Activated T-helper 1 cell treated with anti-CD3 and anti-CD28 coated beads, Interleukin-12 subunit alpha, Interleukin-12 subunit beta, Interleukin-2, Interleukin-4 antibody, amounts not matched to agents 30 ng/mL and 10 ng/mL and 1 ng/mL, durations not matched to agents 14 hours and 24 hours and 36 hours (primary cell): ENCODE results near the gene MT3. TPM values are rescaled to one million over a fixed set of nuclear protein-coding genes. Genes with fewer than 3 reads are reported as not detected.

Source experiments
- DNase-seq: peaks from one replicate; pipeline ENCODE4 v3.0.0; 2021; ENCODE audit warnings: low spot score
- H3K27ac Mint-ChIP-seq: one replicate; pipeline ENCODE4 v1.8.0; 2021; ENCODE audit warnings: mild to moderate bottlenecking, mixed read lengths
- H3K27me3 Mint-ChIP-seq: one replicate; pipeline ENCODE4 v1.8.0; 2022; ENCODE audit warnings: mild to moderate bottlenecking, moderate library complexity, mixed read lengths; ENCODE audit not compliant: insufficient read depth
- H3K36me3 Mint-ChIP-seq: one replicate; pipeline ENCODE4 v1.8.0; 2021; ENCODE audit warnings: low read depth, mixed read lengths
- H3K4me1 Mint-ChIP-seq: one replicate; pipeline ENCODE4 v1.8.0; 2021; ENCODE audit warnings: low read depth, mixed read lengths
- H3K4me3 Mint-ChIP-seq: one replicate; pipeline ENCODE4 v1.8.0; 2021; ENCODE audit warnings: mild to moderate bottlenecking, moderate library complexity, mixed read lengths
- H3K9me3 Mint-ChIP-seq: one replicate; pipeline ENCODE4 v1.8.0; 2021; ENCODE audit warnings: mixed read lengths
- intact Hi-C: fragments of 100-400 bp; cut with micrococcal nuclease; formaldehyde crosslinking; loops from one replicate; pipeline ENCODE4 v1.15.1; 2024
- total RNA-seq: library from RNA; stranded (reverse); gene quantifications from 2 replicates; pipeline ENCODE4 v1.2.3, GENCODE V29; 2022

MT3 gene
- total RNA-seq, 1 donor from 2014 or later, result 1.9 TPM

- Mint-ChIP-seq H3K4me1 (peaks cover 20% of the 10 kb centered on the region), H3K27me3 (peaks cover 34% of the 10 kb centered on the region), H3K4me3 (peak overlapping the region; percentile 79), H3K36me3 (peaks cover 3% of the 10 kb centered on the region), H3K27ac (no peak overlapping the region), H3K9me3 (no peaks in the 10 kb centered on the region)
- DNase-seq, result no peak
- intact Hi-C loops, result no loop called here
Observed at GRCh38 chr16:56588781-56589140, 567 bp upstream of the MT3 start.

DNA sequence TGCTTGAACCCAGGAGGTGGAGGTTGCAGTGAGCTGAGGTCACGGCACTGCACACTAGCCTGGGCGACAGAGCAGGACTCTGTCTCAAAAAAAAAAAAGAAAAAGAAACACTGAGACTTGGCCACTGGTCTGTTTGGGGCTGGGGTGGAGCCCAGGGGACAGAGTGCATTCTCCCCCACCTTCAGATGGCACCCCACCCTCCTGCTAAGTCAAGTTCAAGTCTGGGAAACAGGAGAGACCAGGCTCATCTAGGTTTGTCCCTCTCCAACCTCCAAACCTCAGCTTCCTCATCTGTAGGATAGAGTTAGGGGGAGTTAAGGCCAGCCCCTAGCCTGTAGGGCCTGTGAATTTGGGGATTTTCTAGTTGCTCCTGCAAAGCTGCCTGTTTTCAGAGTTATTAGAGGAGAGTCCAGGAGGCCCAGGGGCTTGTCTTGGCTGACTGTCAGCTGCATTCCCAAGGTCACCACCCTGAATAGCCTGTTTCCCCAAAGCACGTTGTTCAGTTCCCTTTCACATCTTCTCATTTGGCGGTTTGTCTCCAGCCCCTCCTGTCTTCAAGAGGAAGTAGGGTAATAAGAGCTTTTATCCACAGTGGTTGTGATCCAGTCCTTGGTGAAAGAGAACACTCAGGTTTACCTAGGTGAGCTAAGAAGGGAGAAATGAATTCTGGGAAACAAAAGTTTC lies 2.2 kb downstream of the MT3 start:
- intact Hi-C loops, result no loop called here
- DNase-seq, result no peak
- H3K4me1 Mint-ChIP-seq, result peaks cover 20% of the 10 kb centered on the region
- H3K4me3 Mint-ChIP-seq, result no peak overlapping the region
- H3K9me3 Mint-ChIP-seq, result no peaks in the 10 kb centered on the region
- H3K27ac Mint-ChIP-seq, result no peak overlapping the region
- H3K36me3 Mint-ChIP-seq, result peaks cover 3% of the 10 kb centered on the region
- H3K27me3 Mint-ChIP-seq, result peaks cover 39% of the 10 kb centered on the region

- H3K9me3 Mint-ChIP-seq, result no peaks in the 10 kb centered on the region
- H3K4me1 Mint-ChIP-seq, result peaks cover 18% of the 10 kb centered on the region
- no peak overlapping the region for H3K27ac Mint-ChIP-seq
- DNase-seq, result no peak
- H3K36me3 Mint-ChIP-seq, result peaks cover 2% of the 10 kb centered on the region
- H3K27me3 Mint-ChIP-seq, result peaks cover 42% of the 10 kb centered on the region
- H3K4me3 Mint-ChIP-seq, result no peak overlapping the region
- intact Hi-C loops, result no loop called here
Observed at GRCh38 chr16:56593573-56594291, 4.4 kb downstream of the MT3 start.

DNA sequence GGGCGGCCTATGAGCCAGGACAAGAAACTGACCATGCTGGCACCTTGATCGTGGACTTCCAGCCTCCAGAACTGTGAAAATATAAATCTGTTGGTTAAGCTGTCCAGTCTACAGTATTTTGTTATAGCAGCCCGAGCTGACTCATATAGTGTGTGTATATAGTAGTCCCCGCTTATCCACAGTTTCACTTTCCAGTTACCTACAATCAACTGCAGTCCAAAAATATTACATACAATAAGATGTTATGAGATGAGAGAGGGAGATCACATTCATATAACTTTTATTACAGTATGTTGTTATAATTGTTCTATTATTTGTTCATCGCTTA lies 4.9 kb downstream of the MT3 start:
- intact Hi-C loops, result no loop called here
- H3K4me3 Mint-ChIP-seq, result no peak overlapping the region
- DNase-seq, result no peak
- H3K4me1 Mint-ChIP-seq, result peaks cover 15% of the 10 kb centered on the region
- H3K9me3 Mint-ChIP-seq, result no peaks in the 10 kb centered on the region
- peaks cover 40% of the 10 kb centered on the region for H3K27me3 Mint-ChIP-seq
- no peaks in the 10 kb centered on the region for H3K36me3 Mint-ChIP-seq
- peak overlapping the region; percentile 23 for H3K27ac Mint-ChIP-seq

GRCh38 chr16:56600398-56600999 lies 11.2 kb downstream of the MT3 start:
- Mint-ChIP-seq H3K4me3 (no peak overlapping the region), H3K27me3 (peaks cover 26% of the 10 kb centered on the region), H3K27ac (no peak overlapping the region), H3K4me1 (peaks cover 4% of the 10 kb centered on the region), H3K9me3 (no peaks in the 10 kb centered on the region), H3K36me3 (no peaks in the 10 kb centered on the region)
- no peak for DNase-seq
- intact Hi-C loops, result loop anchor here (1.0 kb wide), 1 partner anchor 23 kb away; no protein-coding TSS in a partner anchor

GRCh38 chr16:56601325-56601724 lies 12.0 kb downstream of the MT3 start:
- no peak for DNase-seq
- intact Hi-C loops, result no loop called here
- Mint-ChIP-seq H3K36me3 (no peaks in the 10 kb centered on the region), H3K4me1 (peaks cover 5% of the 10 kb centered on the region), H3K27me3 (peaks cover 20% of the 10 kb centered on the region), H3K9me3 (no peaks in the 10 kb centered on the region), H3K4me3 (no peak overlapping the region), H3K27ac (no peak overlapping the region)

- DNase-seq, result no peak
- intact Hi-C loops, result loop anchor here (1.0 kb wide), 1 partner anchor 99 kb away; no protein-coding TSS in a partner anchor
- H3K36me3 Mint-ChIP-seq, result no peaks in the 10 kb centered on the region
- H3K9me3 Mint-ChIP-seq, result no peaks in the 10 kb centered on the region
- H3K4me3 Mint-ChIP-seq, result no peak overlapping the region
- peaks cover 24% of the 10 kb centered on the region for H3K4me1 Mint-ChIP-seq
- H3K27ac Mint-ChIP-seq, result no peak overlapping the region
- peaks cover 5% of the 10 kb centered on the region for H3K27me3 Mint-ChIP-seq
Observed at GRCh38 chr16:56603589-56603988, 14.3 kb downstream of the MT3 start.

GRCh38 chr16:56604966-56605365 lies 15.6 kb downstream of the MT3 start:
- peaks cover 5% of the 10 kb centered on the region for H3K27me3 Mint-ChIP-seq
- no peak overlapping the region for H3K4me3 Mint-ChIP-seq
- H3K4me1 Mint-ChIP-seq, result peaks cover 31% of the 10 kb centered on the region
- intact Hi-C loops, result loop anchor here (5.0 kb wide), 1 partner anchor 327 kb away; the partner anchor contains the start of gene HERPUD1
- H3K36me3 Mint-ChIP-seq, result peaks cover 3% of the 10 kb centered on the region
- H3K9me3 Mint-ChIP-seq, result no peaks in the 10 kb centered on the region
- no peak overlapping the region for H3K27ac Mint-ChIP-seq
- DNase-seq, result no peak

DNA sequence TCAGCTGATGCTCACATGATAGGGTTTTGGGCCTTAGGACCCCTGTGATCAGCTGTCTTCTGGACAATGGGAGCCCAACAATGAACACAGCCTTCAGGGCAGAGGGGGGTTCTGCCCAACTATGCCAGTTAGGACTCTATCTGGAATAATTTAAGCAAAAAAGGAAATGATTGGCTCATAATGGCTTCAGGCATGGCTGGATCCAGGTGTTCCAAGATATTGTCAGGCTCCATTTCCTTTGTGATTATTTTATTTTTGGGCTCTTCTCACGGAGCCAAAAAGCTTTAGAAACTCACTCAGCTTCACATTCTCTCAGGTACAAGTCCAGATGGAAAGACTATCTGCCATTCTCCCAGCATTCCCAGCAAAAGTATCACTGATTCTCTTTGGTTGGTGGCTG lies 16.1 kb downstream of the MT3 start:
- intact Hi-C loops, result loop anchor here (5.0 kb wide), 1 partner anchor 327 kb away; the partner anchor contains the start of gene HERPUD1

DNA sequence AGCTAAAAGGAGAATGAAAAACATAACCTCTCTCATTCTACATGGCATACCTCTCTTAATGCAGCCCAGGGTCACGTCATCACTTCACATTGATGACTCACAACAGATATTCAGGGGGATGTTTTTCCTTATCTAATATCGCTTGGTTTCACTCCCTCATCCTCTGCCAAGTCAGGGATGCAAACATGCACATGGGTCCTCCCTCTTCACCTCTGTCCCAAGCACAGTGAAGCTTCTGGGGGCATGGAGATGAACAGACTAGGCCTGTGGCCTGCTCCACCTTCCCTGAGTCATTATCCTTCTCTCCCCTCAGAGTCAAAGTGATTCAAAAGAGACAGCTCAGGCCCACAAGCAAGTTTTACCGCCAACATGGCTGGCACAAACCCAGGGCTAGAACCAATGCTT lies 16.7 kb downstream of the MT3 start:
- H3K4me3 Mint-ChIP-seq, result no peak overlapping the region
- intact Hi-C loops, result loop anchor here (5.0 kb wide), 1 partner anchor 326 kb away; the partner anchor contains the start of gene HERPUD1
- H3K27ac Mint-ChIP-seq, result peak overlapping the region; percentile 88
- H3K4me1 Mint-ChIP-seq, result peaks cover 42% of the 10 kb centered on the region
- no peaks in the 10 kb centered on the region for H3K9me3 Mint-ChIP-seq
- peaks cover under 1% of the 10 kb centered on the region for H3K27me3 Mint-ChIP-seq
- DNase-seq, result no peak
- peaks cover 3% of the 10 kb centered on the region for H3K36me3 Mint-ChIP-seq

More for the DNA sequence above, 16.1 kb downstream of the MT3 start:
- no peak overlapping the region for H3K27ac Mint-ChIP-seq
- H3K36me3 Mint-ChIP-seq, result peaks cover 3% of the 10 kb centered on the region
- no peak for DNase-seq
- H3K4me3 Mint-ChIP-seq, result no peak overlapping the region
- no peaks in the 10 kb centered on the region for H3K9me3 Mint-ChIP-seq
- peaks cover 36% of the 10 kb centered on the region for H3K4me1 Mint-ChIP-seq
- H3K27me3 Mint-ChIP-seq, result peaks cover 5% of the 10 kb centered on the region

GRCh38 chr16:56606476-56607108 lies 17.3 kb downstream of the MT3 start:
- peak overlapping the region; percentile 46 for H3K4me3 Mint-ChIP-seq
- no peak for DNase-seq
- H3K27me3 Mint-ChIP-seq, result no peaks in the 10 kb centered on the region
- no peaks in the 10 kb centered on the region for H3K9me3 Mint-ChIP-seq
- peaks cover 3% of the 10 kb centered on the region for H3K36me3 Mint-ChIP-seq
- H3K27ac Mint-ChIP-seq, result peak overlapping the region; percentile 88
- peaks cover 47% of the 10 kb centered on the region for H3K4me1 Mint-ChIP-seq
- intact Hi-C loops, result loop anchor here (5.0 kb wide), 1 partner anchor 326 kb away; the partner anchor contains the start of gene HERPUD1

GRCh38 chr16:56607109-56607618 lies 17.8 kb downstream of the MT3 start:
- no peaks in the 10 kb centered on the region for H3K27me3 Mint-ChIP-seq
- peak overlapping the region; percentile 88 for H3K27ac Mint-ChIP-seq
- H3K4me1 Mint-ChIP-seq, result peaks cover 50% of the 10 kb centered on the region
- intact Hi-C loops, result loop anchor here (5.0 kb wide), 1 partner anchor 325 kb away; the partner anchor contains the start of gene HERPUD1
- H3K4me3 Mint-ChIP-seq, result peak overlapping the region; percentile 78
- DNase-seq, result no peak
- no peaks in the 10 kb centered on the region for H3K9me3 Mint-ChIP-seq
- H3K36me3 Mint-ChIP-seq, result peaks cover 3% of the 10 kb centered on the region
